GM06990 (cell line): ENCODE results near the gene NEK11.

Experiments used
- DNase-seq: peaks from one replicate; pipeline ENCODE4 v3.0.0-alpha.2; 2011; ENCODE audit not compliant: insufficient read length; ENCODE audit errors: extremely low read depth
- H3K27me3 ChIP-seq: replicated peaks from 2 replicates; pipeline ENCODE4 v1.6.0; 2011; ENCODE audit warnings: low read length; ENCODE audit not compliant: control insufficient read depth, insufficient read depth
- H3K36me3 ChIP-seq: 2 replicates; pipeline ENCODE4 v1.5.1; 2011; ENCODE audit warnings: low read length; ENCODE audit not compliant: control insufficient read depth, insufficient read depth
- H3K4me3 ChIP-seq: replicated peaks from 2 replicates; pipeline ENCODE4 v1.5.1; 2011; ENCODE audit warnings: low read depth, mild to moderate bottlenecking, control low read depth, low read length
- TF ChIP-seq, protein P1 (sequence below): IDR thresholded peaks from 2 replicates; pipeline ENCODE4 v1.5.1; 2011; ENCODE audit warnings: low read length, control low read depth, mild to moderate bottlenecking, inconsistent platforms; ENCODE audit not compliant: insufficient read depth, poor library complexity, severe bottlenecking

NEK11 gene

DNA sequence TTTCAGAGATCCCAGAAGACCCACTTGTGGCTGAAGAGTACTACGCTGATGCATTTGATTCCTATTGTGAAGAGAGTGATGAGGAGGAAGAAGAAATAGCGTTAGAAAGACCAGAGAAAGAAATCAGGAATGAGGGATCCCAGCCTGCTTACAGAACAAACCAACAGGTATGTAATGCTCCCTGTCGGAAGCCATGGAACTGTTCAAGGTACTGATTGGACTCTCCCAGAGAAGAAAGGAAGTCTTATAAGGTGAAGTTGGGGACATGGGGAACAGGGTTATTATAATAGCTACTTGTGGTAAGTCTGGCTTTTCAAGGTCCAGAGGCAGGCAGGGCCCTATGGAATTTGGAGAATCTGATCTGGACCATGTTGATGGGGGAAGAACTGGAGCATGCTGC is 201.8 kb downstream of the NEK11 start:
- TF ChIP-seq, protein P1, sequence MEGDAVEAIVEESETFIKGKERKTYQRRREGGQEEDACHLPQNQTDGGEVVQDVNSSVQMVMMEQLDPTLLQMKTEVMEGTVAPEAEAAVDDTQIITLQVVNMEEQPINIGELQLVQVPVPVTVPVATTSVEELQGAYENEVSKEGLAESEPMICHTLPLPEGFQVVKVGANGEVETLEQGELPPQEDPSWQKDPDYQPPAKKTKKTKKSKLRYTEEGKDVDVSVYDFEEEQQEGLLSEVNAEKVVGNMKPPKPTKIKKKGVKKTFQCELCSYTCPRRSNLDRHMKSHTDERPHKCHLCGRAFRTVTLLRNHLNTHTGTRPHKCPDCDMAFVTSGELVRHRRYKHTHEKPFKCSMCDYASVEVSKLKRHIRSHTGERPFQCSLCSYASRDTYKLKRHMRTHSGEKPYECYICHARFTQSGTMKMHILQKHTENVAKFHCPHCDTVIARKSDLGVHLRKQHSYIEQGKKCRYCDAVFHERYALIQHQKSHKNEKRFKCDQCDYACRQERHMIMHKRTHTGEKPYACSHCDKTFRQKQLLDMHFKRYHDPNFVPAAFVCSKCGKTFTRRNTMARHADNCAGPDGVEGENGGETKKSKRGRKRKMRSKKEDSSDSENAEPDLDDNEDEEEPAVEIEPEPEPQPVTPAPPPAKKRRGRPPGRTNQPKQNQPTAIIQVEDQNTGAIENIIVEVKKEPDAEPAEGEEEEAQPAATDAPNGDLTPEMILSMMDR, result no peak
- DNase-seq, result no peak
- no peak overlapping the region for H3K4me3 ChIP-seq
- H3K36me3 ChIP-seq, result no peaks in the 10 kb centered on the region
- H3K27me3 ChIP-seq, result no peaks in the 10 kb centered on the region

DNA sequence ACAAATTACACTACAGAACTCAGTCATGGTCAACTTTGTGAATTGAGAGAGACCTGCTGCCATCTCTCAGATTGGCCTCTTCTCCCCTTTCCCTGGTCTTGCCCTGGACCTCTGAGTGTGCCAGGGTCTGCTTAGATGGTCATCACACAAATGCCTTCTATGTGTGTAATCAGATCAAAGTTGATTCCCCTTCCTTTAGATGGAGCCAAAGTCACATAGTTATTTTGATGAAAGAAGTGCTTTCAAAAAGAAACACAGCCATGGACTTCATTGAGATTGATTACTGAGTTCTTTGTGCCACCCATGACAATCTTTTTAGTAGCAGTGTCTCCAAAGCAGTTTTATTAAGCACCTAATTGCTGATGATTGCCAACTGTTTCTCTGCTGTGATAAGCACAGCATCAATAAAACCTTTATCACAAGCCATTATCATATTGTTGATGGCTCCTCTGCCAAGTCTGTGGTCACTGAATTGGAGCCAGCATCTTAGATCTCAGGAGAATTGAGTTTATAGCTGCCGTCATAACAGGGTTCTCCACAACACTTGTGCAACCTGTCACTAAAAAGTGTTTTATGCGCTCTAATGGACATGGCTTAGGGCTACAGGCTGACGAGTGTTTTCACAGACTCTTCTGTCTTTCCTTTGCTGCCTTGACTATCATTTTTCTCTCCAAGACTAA is 205.2 kb downstream of the NEK11 start:
- Histone ChIP-seq H3K4me3 (no peak overlapping the region), H3K27me3 (no peaks in the 10 kb centered on the region), H3K36me3 (no peaks in the 10 kb centered on the region)
- DNase-seq, result no peak
- TF ChIP-seq, protein P1, result no peak

GRCh38 chr3:131232711-131233267 is 206.1 kb downstream of the NEK11 start:
- DNase-seq, result no peak
- no peaks in the 10 kb centered on the region for H3K36me3 ChIP-seq
- no peak overlapping the region for H3K4me3 ChIP-seq
- no peaks in the 10 kb centered on the region for H3K27me3 ChIP-seq
- TF ChIP-seq, protein P1, result no peak

DNA sequence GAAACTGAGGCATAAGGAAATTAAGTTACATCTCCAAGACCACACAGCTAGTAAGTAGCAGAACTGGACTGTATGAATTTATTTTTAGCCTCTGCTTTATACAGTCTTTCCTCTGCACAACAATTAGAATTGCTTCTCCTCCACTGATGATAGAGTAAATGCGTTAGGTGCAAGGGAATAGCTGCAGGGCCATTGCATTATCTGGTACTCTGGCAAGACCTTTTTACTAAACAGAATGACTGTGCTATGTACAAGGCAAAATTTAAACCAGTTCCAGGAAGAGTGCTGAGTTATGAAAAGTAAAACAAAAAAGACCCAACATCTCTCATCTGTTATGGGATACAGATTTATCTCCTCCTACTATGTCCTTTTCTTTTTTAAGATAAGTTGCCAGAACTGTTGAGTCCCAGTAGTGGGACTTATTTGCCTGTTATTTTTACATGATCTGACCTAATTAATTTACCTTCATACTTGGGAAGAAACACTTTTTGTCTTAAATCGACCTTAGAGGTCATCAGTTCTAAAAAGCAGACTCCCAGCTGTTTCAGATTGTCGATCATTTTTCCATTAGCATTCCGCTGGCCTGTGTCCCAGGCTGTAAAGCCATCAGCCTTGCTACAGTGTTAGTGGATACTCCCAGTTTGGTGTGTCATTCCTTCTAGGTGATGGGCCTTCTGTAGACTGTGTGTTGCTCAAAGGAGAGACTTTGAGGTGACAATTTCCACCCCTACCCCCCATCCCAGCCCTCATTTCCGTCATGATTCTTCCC is 207.4 kb downstream of the NEK11 start:
- no peak overlapping the region for H3K4me3 ChIP-seq
- TF ChIP-seq, protein P1, result no peak
- H3K27me3 ChIP-seq, result no peaks in the 10 kb centered on the region
- no peak for DNase-seq
- no peaks in the 10 kb centered on the region for H3K36me3 ChIP-seq

DNA sequence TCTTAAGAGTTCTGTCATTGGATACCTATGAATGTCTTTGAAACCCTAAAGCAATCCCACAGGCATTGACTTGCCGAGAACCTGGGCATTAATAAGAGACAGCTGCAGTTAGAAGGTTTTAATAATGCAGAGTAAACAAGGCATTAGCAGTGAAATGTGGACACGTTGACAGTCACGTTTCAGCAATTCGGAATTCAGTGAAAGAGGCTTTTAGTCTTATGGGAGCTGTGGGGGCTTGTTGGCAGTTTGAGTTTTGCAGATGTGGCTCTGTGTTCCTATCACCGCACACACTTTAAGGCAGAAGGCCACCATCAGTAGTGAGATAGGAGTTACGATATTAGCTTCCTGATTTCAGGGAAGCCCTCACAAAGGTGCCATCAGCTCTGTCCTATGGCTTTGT is 209.7 kb downstream of the NEK11 start:
- Histone ChIP-seq H3K27me3 (no peaks in the 10 kb centered on the region), H3K36me3 (no peaks in the 10 kb centered on the region), H3K4me3 (no peak overlapping the region)
- TF ChIP-seq, protein P1, result no peak
- no peak for DNase-seq
